Measurements from ENCODE around the gene LRCH4. TPM values are rescaled to one million over a fixed set of nuclear protein-coding genes. Genes with fewer than 3 reads are reported as not detected.

The LRCH4 gene
- total and polyA plus RNA-seq, 9 of the 15 experiments (the other 6 are each of a cell fraction or from before 2014, with no cell fraction given): 0.06 to 63.3 (median 15.0) TPM

GRCh38 chr7:100632951-100633717 lies 47.2 kb upstream of the LRCH4 start:
- H3K27ac ChIP-seq (ENCODE audit: extremely low read depth, low read depth, low read length): no peak overlapping the region
- in situ Hi-C loops (cut with MboI): no loop called here
- 97% methylated on average over 40 of the region's 72 CpGs for WGBS (ENCODE audit: insufficient coverage, low coverage, missing lambda C conversion rate)
- DNase-seq (ENCODE audit: extremely low read depth in 1 of 4, low spot score in 3 of 4) (peak in 1 of 4 experiments; percentile 41), ATAC-seq (no peak), FAIRE-seq (no peak)
- H3K4me2 ChIP-seq (ENCODE audit: insufficient read depth, low read length): no peak overlapping the region
- no TSS peak for BruUV-seq (replicated peaks)
- no peaks in the 10 kb centered on the region for H3K27me3 ChIP-seq (ENCODE audit: control insufficient read depth in 2 of 2, insufficient read depth in 2 of 2, low read length in 2 of 2)
- ChIA-PET CTCF (ENCODE audit: low intra/inter-chr PET ratio) (no interaction called here), POLR2A (interaction anchor here (0.7 to 1.4 kb wide), 2 partner anchors 21 to 382 kb away, joined by 3 to 5 read pairs; partner anchors contain the start of gene MOSPD3)
- H3K36me3 ChIP-seq (ENCODE audit: control insufficient read depth, insufficient read depth, low read length): peaks cover 67% of the 10 kb centered on the region
- H3K9me1 ChIP-seq (ENCODE audit: control insufficient read depth, insufficient read depth, low read length): no peaks in the 10 kb centered on the region
- H3K9ac ChIP-seq (ENCODE audit: insufficient read depth in 1 of 2, low read depth in 2 of 2, low read length in 2 of 2): no peak overlapping the region
- intact Hi-C loops (cut with micrococcal nuclease): no loop called here
- peaks cover 0 to 14% of the 10 kb centered on the region in 2 experiments; a peak in 2 of 5 replicates for H3K4me1 ChIP-seq (replicated peaks in 1 of 2; ENCODE audit: control insufficient read depth in 2 of 2, insufficient read depth in 2 of 2, low read length in 2 of 2)
- no peak overlapping the region for H3K4me3 ChIP-seq
- peaks cover 23% of the 10 kb centered on the region for H3K79me2 ChIP-seq (ENCODE audit: control insufficient read depth, insufficient read depth, low read length)
- no peaks in the 10 kb centered on the region; the same call in 1 of the 2 replicates for H4K20me1 ChIP-seq (replicated peaks; ENCODE audit: control insufficient read depth, insufficient read depth, low read length)
- no peak overlapping the region for H2AFZ ChIP-seq (ENCODE audit: low read depth, low read length)
- no peaks in the 10 kb centered on the region for H3K9me3 ChIP-seq (replicated peaks; ENCODE audit: control insufficient read depth, insufficient read depth, low read depth, low read length)
- TF ChIP-seq U2AF1 (optimal IDR thresholded peaks at IDR 0.05; ENCODE audit: low read depth, low read length) (peak; percentile 45), CCNT2 (IDR thresholded peaks at IDR 0.05; ENCODE audit: borderline replicate concordance, extremely low read depth, insufficient read length, low read depth, low read length) (no peak), HNRNPLL (IDR thresholded peaks at IDR 0.05; ENCODE audit: low read depth, low read length, poor library complexity, severe bottlenecking) (no peak), CXXC5 (CRISPR knock-in tag; IDR thresholded peaks at IDR 0.05) (no peak), ESRRB (CRISPR knock-in tag; IDR thresholded peaks at IDR 0.05; ENCODE audit: borderline replicate concordance) (no peak), SIN3B (IDR thresholded peaks at IDR 0.05; ENCODE audit: low read depth) (no peak), MLX (CRISPR knock-in tag; conservative IDR thresholded peaks at IDR 0.05) (no peak), NCOR1 (IDR thresholded peaks at IDR 0.05) (no peak), BMI1 (IDR thresholded peaks at IDR 0.05; ENCODE audit: low read length) (no peak), CHD1 (IDR thresholded peaks at IDR 0.05; ENCODE audit: low read length) (no peak), ZNF778 (CRISPR knock-in tag; IDR thresholded peaks at IDR 0.05) (no peak), ZBTB33 (CRISPR knock-in tag; IDR thresholded peaks at IDR 0.05) (peak; percentile 78), ZNF696 (CRISPR knock-in tag; conservative IDR thresholded peaks at IDR 0.05) (no peak), RBM39 (optimal IDR thresholded peaks at IDR 0.05; ENCODE audit: low read depth, low read length) (no peak), PCBP1 (IDR thresholded peaks at IDR 0.05; ENCODE audit: low read depth, low read length, poor library complexity, severe bottlenecking) (peak; percentile 58), CCAR2 (IDR thresholded peaks at IDR 0.05; ENCODE audit: low read depth, low read length) (no peak)
- TF ChIP-seq, protein P1, sequence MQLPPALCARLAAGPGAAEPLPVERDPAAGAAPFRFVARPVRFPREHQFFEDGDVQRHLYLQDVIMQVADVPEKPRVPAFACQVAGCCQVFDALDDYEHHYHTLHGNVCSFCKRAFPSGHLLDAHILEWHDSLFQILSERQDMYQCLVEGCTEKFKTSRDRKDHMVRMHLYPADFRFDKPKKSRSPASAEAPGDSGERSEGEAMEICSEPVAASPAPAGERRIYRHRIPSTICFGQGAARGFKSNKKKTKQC (CRISPR knock-in tag; IDR thresholded peaks at IDR 0.05): no peak
- TF ChIP-seq, protein P2, sequence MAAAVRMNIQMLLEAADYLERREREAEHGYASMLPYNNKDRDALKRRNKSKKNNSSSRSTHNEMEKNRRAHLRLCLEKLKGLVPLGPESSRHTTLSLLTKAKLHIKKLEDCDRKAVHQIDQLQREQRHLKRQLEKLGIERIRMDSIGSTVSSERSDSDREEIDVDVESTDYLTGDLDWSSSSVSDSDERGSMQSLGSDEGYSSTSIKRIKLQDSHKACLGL (CRISPR knock-in tag; IDR thresholded peaks at IDR 0.05; ENCODE audit: borderline replicate concordance, poor library complexity, severe bottlenecking): no peak

All from K562 (cell line).